HPDE6-E6E7 (cell line): ENCODE measurements around the gene EFEMP1.

Source experiments
- DNase-seq: peaks from one replicate; pipeline ENCODE4 v3.0.0; 2011; ENCODE audit warnings: missing footprints; ENCODE audit errors: extremely low spot score

EFEMP1 gene

GRCh38 chr2:55898386-55899040 lies 25.1 kb downstream of the EFEMP1 start:
- DNase-seq, result no peak

GRCh38 chr2:55896633-55897032 lies 26.9 kb downstream of the EFEMP1 start:
- DNase-seq, result no peak

- no peak for DNase-seq
These were observed 28.9 kb downstream of the EFEMP1 start for GRCh38 chr2:55894720-55895119.

DNA sequence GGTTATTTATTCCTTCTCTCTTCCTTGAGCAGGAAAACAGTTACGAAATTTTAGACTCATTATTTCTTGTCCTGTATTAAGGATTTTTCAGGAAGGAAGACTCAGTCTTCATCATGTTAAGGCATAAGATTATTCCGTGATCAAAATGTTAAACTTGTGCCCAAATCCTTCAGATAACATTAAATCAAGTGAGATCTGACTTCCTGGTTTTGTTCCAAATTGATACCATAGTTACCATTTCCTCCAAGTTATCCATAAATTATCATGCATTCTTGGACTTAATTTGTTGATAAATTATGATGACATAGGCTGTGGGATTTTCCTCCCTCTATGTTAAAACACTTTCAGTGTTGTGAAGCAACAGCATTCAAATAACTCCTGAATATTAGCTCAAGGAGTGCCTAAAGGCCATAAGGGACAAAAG lies 31.9 kb downstream of the EFEMP1 start:
- no peak for DNase-seq

DNA sequence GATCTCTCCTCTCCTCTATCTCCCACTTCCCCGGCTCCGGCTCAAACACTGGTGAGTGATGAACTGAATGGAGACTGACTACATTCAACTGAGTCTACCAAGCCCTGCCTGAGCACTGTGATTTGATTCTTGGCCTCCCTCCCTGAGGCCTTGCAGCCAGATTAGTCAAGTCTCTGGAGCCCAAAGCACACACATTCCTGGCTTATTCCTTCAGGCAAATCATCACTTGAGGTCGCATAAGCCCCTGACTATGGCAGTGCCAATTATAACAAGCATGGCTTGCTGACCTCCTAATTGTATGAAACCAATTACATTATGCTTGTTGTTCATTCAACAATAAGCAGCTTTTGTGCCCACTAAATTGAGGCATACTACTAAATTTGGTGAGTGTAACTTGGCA lies 34.6 kb downstream of the EFEMP1 start:
- no peak for DNase-seq

DNA sequence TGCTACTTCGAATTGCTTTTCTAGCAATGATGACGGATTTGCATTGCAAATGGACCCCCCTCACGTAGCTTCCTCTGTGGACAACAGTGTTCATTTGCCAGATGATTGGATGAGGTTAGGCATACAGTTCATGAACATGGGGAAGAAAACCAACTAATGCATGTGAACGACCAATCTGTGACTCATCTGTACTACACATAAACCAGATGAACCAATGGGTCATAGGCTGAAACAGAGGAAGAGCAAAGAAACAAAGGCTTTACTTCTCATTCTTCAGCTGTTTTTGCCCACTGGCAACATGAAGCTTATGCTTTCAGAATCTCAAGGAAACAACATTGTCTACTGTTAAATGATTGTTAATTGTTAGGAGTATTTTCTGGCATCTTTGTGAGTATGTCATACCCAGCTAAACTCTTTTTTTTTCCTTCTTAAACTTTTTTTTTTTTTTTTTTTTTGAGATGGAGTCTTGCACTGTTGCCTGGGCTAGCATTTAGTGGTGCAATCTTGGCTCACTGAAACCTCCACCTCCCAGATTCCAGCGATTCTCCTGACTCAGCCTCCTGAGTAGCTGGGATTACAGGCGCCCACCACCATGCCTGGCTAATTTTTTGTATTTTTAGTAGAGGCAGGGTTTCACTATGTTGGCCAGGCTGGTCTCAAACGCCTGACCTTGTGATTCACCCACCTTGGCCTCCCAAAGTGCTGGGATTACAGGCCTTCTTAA lies 35.5 kb downstream of the EFEMP1 start:
- peak; percentile 53 for DNase-seq

- DNase-seq, result no peak
These were observed 36.2 kb downstream of the EFEMP1 start for GRCh38 chr2:55887351-55887750.

DNA sequence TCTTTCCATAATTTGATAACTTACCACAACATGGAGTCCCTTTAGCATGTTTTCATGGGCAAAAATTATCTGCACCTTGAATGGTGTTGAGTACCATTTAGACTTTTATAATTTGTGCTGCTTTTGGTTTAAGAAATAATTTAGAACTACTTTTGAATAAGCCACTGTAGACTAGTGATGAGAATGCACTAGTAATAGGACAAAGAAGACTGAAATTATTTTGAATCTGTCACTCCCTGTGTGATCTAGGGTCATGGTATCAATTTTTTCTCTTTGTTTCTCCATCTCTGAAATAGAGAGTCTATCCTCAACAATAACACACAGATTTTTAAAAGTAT lies 37.7 kb downstream of the EFEMP1 start:
- DNase-seq, result no peak

DNA sequence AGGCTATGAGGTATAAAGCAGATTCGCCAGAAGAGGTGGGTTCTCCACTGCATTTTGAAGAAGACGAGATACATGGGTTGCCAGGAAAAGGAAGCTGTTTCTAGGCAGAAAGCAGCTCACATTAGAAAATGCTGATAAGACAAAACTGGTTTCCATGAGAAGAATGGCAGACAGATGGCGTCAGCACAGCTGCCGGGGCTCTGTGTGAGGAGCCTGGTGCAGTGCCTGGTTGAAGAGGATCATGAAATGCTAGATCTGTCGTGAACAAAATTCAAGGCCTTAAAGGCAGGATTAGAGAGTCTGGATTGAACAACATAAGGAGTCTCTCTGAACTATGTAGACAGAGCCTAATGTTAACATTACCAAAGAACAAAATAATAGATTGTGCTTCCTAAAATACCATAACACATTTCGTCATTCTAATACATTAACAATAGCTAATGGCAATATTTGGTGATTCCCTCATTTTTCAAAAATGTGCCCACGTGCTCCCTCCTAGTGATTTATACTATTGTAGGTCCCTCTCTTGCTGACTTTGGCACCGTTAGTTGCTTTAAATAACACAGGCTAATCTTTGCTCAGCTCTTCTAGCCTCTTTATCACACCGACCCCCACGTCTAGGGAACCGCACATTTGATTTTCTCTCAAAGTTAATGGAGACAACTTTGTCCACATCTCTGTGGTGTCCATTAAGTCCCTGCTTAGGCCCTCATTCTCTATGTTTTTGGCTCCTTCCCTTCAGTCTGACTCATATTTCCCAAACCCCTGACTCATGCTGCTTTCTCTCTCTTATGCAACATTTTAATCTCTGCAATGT lies 38.2 kb downstream of the EFEMP1 start:
- DNase-seq, result peak; percentile 46

- no peak for DNase-seq
These were observed 39.8 kb downstream of the EFEMP1 start for GRCh38 chr2:55883829-55884228.

DNA sequence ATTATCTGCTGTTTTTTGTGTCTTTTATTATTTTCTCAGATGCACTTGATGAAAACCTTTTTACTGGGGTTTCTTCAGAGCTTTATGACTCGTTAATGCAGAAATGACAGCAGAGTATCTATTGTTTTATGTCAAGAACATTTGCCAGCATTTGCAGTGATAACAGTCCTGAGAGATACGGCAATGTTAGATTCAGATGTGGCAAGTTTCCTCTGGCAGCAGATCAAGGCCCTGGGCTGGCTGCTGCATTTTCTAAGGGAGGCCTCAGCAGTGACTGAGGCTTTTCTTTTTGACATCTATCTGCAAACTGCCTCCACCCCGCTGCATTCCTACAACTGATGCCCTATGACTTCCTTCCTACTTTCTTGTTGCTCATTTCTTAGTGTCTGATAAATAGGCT lies 40.2 kb downstream of the EFEMP1 start:
- DNase-seq, result no peak

- no peak for DNase-seq
These were observed 40.6 kb downstream of the EFEMP1 start for GRCh38 chr2:55882954-55883353.

DNA sequence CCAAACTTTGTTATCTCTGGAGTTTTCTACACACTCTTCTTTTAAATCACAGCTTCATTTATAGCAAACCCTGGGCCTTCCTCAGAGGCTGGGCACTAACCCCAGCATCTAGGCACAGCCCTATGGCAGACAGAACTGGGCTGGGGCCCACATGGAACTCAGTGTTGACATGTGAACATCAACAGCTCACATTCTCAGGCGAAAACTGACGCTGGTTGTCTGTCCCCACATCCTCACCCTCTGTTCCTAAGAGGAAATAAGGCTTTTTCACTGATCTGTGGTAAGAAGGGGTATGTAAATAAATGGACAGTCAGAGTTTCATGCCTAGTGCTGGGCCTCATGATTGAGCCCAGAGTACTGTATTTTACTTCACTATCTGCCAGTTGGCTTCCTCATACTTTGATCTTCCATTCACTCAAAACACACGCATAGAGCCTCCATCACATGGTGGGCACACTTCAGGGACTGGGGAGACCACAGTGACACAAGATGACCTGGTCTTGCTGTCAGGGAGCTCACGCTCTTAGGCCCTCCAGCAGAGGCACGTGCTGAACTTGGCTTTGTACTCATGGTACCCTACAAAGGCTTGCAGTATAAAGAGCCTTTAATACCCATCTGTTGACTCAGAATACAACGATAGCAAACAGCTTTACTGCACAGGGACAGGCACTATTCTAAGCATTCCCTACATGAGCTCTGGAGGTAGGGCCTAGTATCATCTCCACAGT lies 43.0 kb downstream of the EFEMP1 start:
- no peak for DNase-seq

DNA sequence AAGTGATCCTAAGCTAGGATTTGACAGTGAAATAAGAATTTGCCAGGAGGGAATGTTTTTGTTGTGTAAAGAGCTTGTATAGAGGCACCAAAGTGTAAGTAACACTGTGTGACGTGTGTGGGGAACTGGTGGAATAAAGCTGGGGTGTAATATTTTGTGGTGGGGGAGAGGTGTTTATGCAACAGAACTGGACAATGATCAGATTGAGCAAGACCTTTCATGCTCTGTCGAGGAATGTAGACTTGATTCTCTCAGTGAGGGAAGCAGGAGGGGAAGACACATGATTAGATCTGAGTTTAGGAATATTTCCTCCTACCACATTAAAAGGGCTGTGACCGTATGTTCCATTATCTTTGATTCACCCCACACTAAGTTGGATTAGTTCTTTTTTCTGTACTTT lies 43.6 kb downstream of the EFEMP1 start:
- DNase-seq, result no peak

GRCh38 chr2:55877087-55877436 lies 46.5 kb downstream of the EFEMP1 start:
- no peak for DNase-seq

GRCh38 chr2:55876429-55877086 lies 47.0 kb downstream of the EFEMP1 start:
- no peak for DNase-seq

- no peak for DNase-seq
These were observed 48.0 kb downstream of the EFEMP1 start for GRCh38 chr2:55875434-55876135.

- DNase-seq, result no peak
These were observed 49.2 kb downstream of the EFEMP1 start for GRCh38 chr2:55874338-55874737.

DNA sequence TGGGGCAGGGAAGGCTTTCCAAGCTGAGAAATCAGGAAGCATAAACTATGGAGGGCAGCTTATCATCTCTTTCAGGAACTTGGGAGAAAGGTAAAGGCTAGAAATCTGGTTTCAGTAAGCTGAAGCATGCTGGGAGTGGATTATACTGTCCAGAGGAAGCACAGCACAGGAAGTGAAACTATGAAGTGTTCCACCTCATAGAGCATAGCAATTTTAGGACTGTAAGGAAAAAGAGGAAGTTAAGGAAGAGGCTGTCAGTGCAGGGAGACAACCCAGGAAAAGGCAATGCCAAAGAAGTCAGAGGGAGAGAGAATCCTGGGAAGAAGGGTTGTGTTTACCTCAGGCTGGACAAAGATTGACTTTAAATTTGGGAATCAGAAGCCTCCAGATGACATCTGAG lies 51.9 kb downstream of the EFEMP1 start:
- DNase-seq, result no peak

- no peak for DNase-seq
These were observed 53.8 kb downstream of the EFEMP1 start for GRCh38 chr2:55869637-55870325.
